H1 (cell line): ENCODE data around the gene MAP4K4. TPM values are rescaled to one million over a fixed set of nuclear protein-coding genes. Genes with fewer than 3 reads are reported as not detected.

Source experiments
- CTCF ChIA-PET: fragments of 300-600 bp; sonication (Branson Sonifier 250); formaldehyde crosslinking; loops from one replicate; lab custom pipeline; 2021; ENCODE audit not compliant: partially characterized antibody; lab: Charles Lee
- POLR2A ChIA-PET: fragments of 300-600 bp; sonication (Branson Sonifier 250); formaldehyde crosslinking; loops from one replicate; lab custom pipeline; 2021; ENCODE audit warnings: inconsistent platforms; ENCODE audit not compliant: partially characterized antibody; lab: Charles Lee
- DNase-seq, 2 experiments: peaks; one replicate each; pipeline versions ENCODE4 v3.0.0 to v3.0.0-alpha.2; 2010 to 2022; ENCODE audit warnings: low spot score in 2 of 2, low read depth in 1 of 2, mixed read lengths in 1 of 2
- FAIRE-seq: peaks from 2 replicates; lab custom pipeline; 2011; peaks lifted over from hg19 to GRCh38; lab: Jason Lieb, UNC
- H2AFZ ChIP-seq: 2 replicates; pipeline ENCODE4 v1.8.1; 2012; ENCODE audit warnings: low read length, inconsistent platforms
- H2AK5ac ChIP-seq: 2 replicates; pipeline ENCODE4 v1.6.1; 2013; ENCODE audit warnings: low read depth, low read length
- H2BK120ac ChIP-seq: replicated peaks from 2 replicates; pipeline ENCODE3; 2013; ENCODE audit warnings: low read depth, low read length, inconsistent platforms
- H2BK12ac ChIP-seq: 2 replicates; pipeline ENCODE4 v1.6.1; 2013; ENCODE audit warnings: low read depth, low read length
- H2BK15ac ChIP-seq: 2 replicates; pipeline ENCODE4 v1.6.1; 2013; ENCODE audit warnings: low read length
- H2BK20ac ChIP-seq: 2 replicates; pipeline ENCODE4 v1.6.1; 2013; ENCODE audit warnings: low read length
- H2BK5ac ChIP-seq: 2 replicates; pipeline ENCODE4 v1.6.1; 2013; ENCODE audit warnings: low read depth, low read length
- H3K14ac ChIP-seq: 2 replicates; pipeline ENCODE4 v1.6.1; 2013; ENCODE audit warnings: inconsistent platforms; ENCODE audit not compliant: insufficient read length
- H3K18ac ChIP-seq: 2 replicates; pipeline ENCODE4 v1.6.1; 2013; ENCODE audit warnings: low read length; ENCODE audit errors: extremely low read depth
- H3K23ac ChIP-seq: 2 replicates; pipeline ENCODE4 v1.6.1; 2013; ENCODE audit warnings: inconsistent platforms; ENCODE audit not compliant: insufficient read length
- H3K23me2 ChIP-seq: 2 replicates; pipeline ENCODE4 v1.6.1; 2013; ENCODE audit warnings: low read depth, low read length
- H3K27ac ChIP-seq: 2 replicates; pipeline ENCODE4 v1.6.1; 2011; ENCODE audit warnings: low read depth, low read length, inconsistent platforms
- H3K27me3 ChIP-seq, 4 experiments: replicated peaks in 1 of 4; 1 replicate in 1 of 4; 2 replicates in 3 of 4; pipeline versions ENCODE4 v1.6.1 to v1.8.1; 2011 to 2013; ENCODE audit warnings: low read length in 3 of 4, mild to moderate bottlenecking in 3 of 4, inconsistent platforms in 2 of 4, mixed read lengths in 2 of 4, moderate library complexity in 1 of 4; ENCODE audit not compliant: control insufficient read depth in 3 of 4, insufficient read depth in 3 of 4; ENCODE audit errors: extremely low read depth in 1 of 4
- H3K36me3 ChIP-seq, 4 experiments: 2 replicates each; pipeline versions ENCODE4 v1.6.1 to v1.8.1; 2011 to 2013; ENCODE audit warnings: mild to moderate bottlenecking in 4 of 4, low read length in 3 of 4, moderate library complexity in 2 of 4, control low read depth in 1 of 4, inconsistent platforms in 1 of 4; ENCODE audit not compliant: insufficient read depth in 4 of 4, control insufficient read depth in 2 of 4
- H3K4ac ChIP-seq: replicated peaks from 2 replicates; pipeline ENCODE3; 2013; ENCODE audit warnings: low read length, low read depth, mixed read lengths, inconsistent platforms; ENCODE audit not compliant: insufficient read length
- H3K4me1 ChIP-seq, 4 experiments: replicated peaks in 1 of 4; 1 replicate in 1 of 4; 2 replicates in 3 of 4; pipeline versions ENCODE4 v1.6.1 to v1.8.1; 2011 to 2013; ENCODE audit warnings: low read length in 3 of 4, inconsistent platforms in 2 of 4, mixed read lengths in 1 of 4; ENCODE audit not compliant: insufficient read depth in 4 of 4, control insufficient read depth in 3 of 4
- H3K4me2 ChIP-seq, 2 experiments: 2 replicates each; pipeline versions ENCODE4 v1.6.1 to v1.8.1; 2011 to 2013; ENCODE audit warnings: low read depth in 2 of 2, low read length in 2 of 2, control low read depth in 1 of 2, inconsistent platforms in 1 of 2, mild to moderate bottlenecking in 1 of 2; ENCODE audit not compliant: insufficient read depth in 1 of 2
- H3K4me3 ChIP-seq, 4 experiments: fragments of 200-600, 300-600 bp in 1 of 4; sonication (generic), shearing (Covaris generic), sonication (Bioruptor Twin) in 1 of 4; 2 replicates each; pipeline versions ENCODE4 v1.5.1 to v1.8.1; 2011 to 2016; ENCODE audit warnings: low read length in 4 of 4, low read depth in 3 of 4, control low read depth in 2 of 4, inconsistent platforms in 2 of 4, mild to moderate bottlenecking in 2 of 4, mixed read lengths in 1 of 4, moderate library complexity in 1 of 4; ENCODE audit not compliant: insufficient read depth in 2 of 4; ENCODE audit errors: extremely low read depth in 1 of 4
- H3K56ac ChIP-seq: replicated peaks from 2 replicates; pipeline ENCODE3; 2013; ENCODE audit warnings: low read depth, mild to moderate bottlenecking, mixed read lengths, low read length, inconsistent platforms; ENCODE audit not compliant: insufficient read length
- H3K79me1 ChIP-seq: 2 replicates; pipeline ENCODE4 v1.6.1; 2013; ENCODE audit warnings: low read depth, low read length, control low read depth
- H3K79me2 ChIP-seq, 2 experiments: 2 replicates each; pipeline versions ENCODE4 v1.6.1 to v1.8.1; 2012 to 2013; ENCODE audit warnings: low read length in 2 of 2, mild to moderate bottlenecking in 2 of 2, inconsistent platforms in 1 of 2; ENCODE audit not compliant: insufficient read depth in 2 of 2, control insufficient read depth in 1 of 2
- H3K9ac ChIP-seq, 4 experiments: replicated peaks in 1 of 4; 1 replicate in 1 of 4; 2 replicates in 3 of 4; pipeline versions ENCODE4 v1.6.1 to v1.8.1; 2011 to 2013; ENCODE audit warnings: low read depth in 3 of 4, low read length in 3 of 4, control low read depth in 2 of 4, mild to moderate bottlenecking in 2 of 4, moderate library complexity in 2 of 4, inconsistent platforms in 1 of 4; ENCODE audit errors: extremely low read depth in 1 of 4
- H3K9me3 ChIP-seq, 2 experiments: 2 replicates each; pipeline versions ENCODE4 v1.6.1 to v1.8.1; 2012 to 2013; ENCODE audit warnings: mild to moderate bottlenecking in 2 of 2, moderate library complexity in 2 of 2, control low read depth in 1 of 2, inconsistent platforms in 1 of 2, low read depth in 1 of 2, low read length in 1 of 2, mixed read lengths in 1 of 2; ENCODE audit not compliant: insufficient read depth in 2 of 2
- H4K20me1 ChIP-seq, 2 experiments: replicated peaks in 1 of 2; 2 replicates each; pipeline versions ENCODE3 to v1.8.1; 2011 to 2013; ENCODE audit warnings: inconsistent platforms in 2 of 2, low read length in 2 of 2, mild to moderate bottlenecking in 1 of 2; ENCODE audit not compliant: insufficient read depth in 2 of 2, control insufficient read depth in 1 of 2
- H4K5ac ChIP-seq: 2 replicates; pipeline ENCODE4 v1.6.1; 2013; ENCODE audit warnings: low read length, low read depth, mixed read lengths, inconsistent platforms; ENCODE audit not compliant: insufficient read length
- H4K8ac ChIP-seq: 2 replicates; pipeline ENCODE4 v1.8.0; 2013; ENCODE audit warnings: mild to moderate bottlenecking, moderate library complexity, low read length, inconsistent platforms; ENCODE audit not compliant: insufficient read depth; ENCODE audit errors: extremely low read depth
- H4K91ac ChIP-seq: replicated peaks from 2 replicates; pipeline ENCODE3; 2013; ENCODE audit warnings: low read length, mixed read lengths, inconsistent platforms; ENCODE audit not compliant: insufficient read length
- BCL11A ChIP-seq, 2 experiments: IDR thresholded peaks; one replicate each; pipeline ENCODE4 v1.6.1; 2011; ENCODE audit warnings: low read depth in 2 of 2, low read length in 2 of 2, mild to moderate bottlenecking in 2 of 2
- CBX5 ChIP-seq: fragments of 300-800, 300-1000 bp; sonication (generic); IDR thresholded peaks from 2 replicates; pipeline ENCODE4 v1.7.1; 2016; ENCODE audit warnings: antibody characterized with exemption, low read length, low read depth
- CEBPB ChIP-seq: IDR thresholded peaks from 2 replicates; pipeline ENCODE4 v1.6.1; 2012; ENCODE audit warnings: low read depth, low read length
- EP300 ChIP-seq, 2 experiments: IDR thresholded peaks; 1 replicate in 1 of 2; 2 replicates in 1 of 2; pipeline ENCODE4 v1.6.1; 2011 to 2012; ENCODE audit warnings: low read depth in 2 of 2, low read length in 2 of 2, mild to moderate bottlenecking in 2 of 2, borderline replicate concordance in 1 of 2, inconsistent platforms in 1 of 2, moderate library complexity in 1 of 2
- GABPA ChIP-seq: IDR thresholded peaks from 2 replicates; pipeline ENCODE4 v1.6.1; 2011; ENCODE audit warnings: mild to moderate bottlenecking, low read length, moderate library complexity, borderline replicate concordance; ENCODE audit not compliant: insufficient read depth
- JUN ChIP-seq: IDR thresholded peaks from 2 replicates; pipeline ENCODE4 v1.6.1; 2011; ENCODE audit warnings: low read depth, mild to moderate bottlenecking, improper control_type of control experiment, low read length
- KDM5A ChIP-seq: fragments of 200-600 bp; IDR thresholded peaks from 2 replicates; pipeline ENCODE4 v1.7.1; 2012; ENCODE audit warnings: mild to moderate bottlenecking, low read length, inconsistent platforms, mixed read lengths
- POLR2AphosphoS5 ChIP-seq: IDR thresholded peaks from 2 replicates; pipeline ENCODE4 v1.6.1; 2011; ENCODE audit warnings: low read depth, low read length
- RNF2 ChIP-seq: fragments of 200-900, 300-1000 bp; sonication (generic); IDR thresholded peaks from 2 replicates; pipeline ENCODE4 v1.7.1; 2016; ENCODE audit warnings: borderline replicate concordance, low read depth, mild to moderate bottlenecking, antibody characterized with exemption, low read length; ENCODE audit not compliant: poor library complexity, severe bottlenecking; ENCODE audit errors: missing control alignments
- SAP30 ChIP-seq: fragments of 300-600 bp; sonication (generic); IDR thresholded peaks from 2 replicates; pipeline ENCODE4 v1.7.1; 2012; ENCODE audit warnings: low read length, moderate library complexity, mild to moderate bottlenecking, inconsistent platforms; ENCODE audit not compliant: insufficient read depth, insufficient replicate concordance
- TAF7 ChIP-seq: optimal IDR thresholded peaks from 2 replicates; pipeline ENCODE3; 2011; ENCODE audit warnings: low read depth, mild to moderate bottlenecking, inconsistent platforms, low read length, moderate library complexity, borderline replicate concordance
- TCF12 ChIP-seq: IDR thresholded peaks from 2 replicates; pipeline ENCODE4 v1.6.1; 2011; ENCODE audit warnings: low read depth, mild to moderate bottlenecking, low read length
- ZNF274 ChIP-seq: IDR thresholded peaks from 2 replicates; pipeline ENCODE4 v1.7.0; 2012; ENCODE audit warnings: low read length, borderline replicate concordance; ENCODE audit errors: extremely low read depth
- WGBS, 2 experiments: shearing (Covaris generic) in 1 of 2; methylation state at CpG; one replicate each; pipeline versions ENCODE4 v1.1.6 to v1.1.7; 2013 to 2015; ENCODE audit warnings: low lambda C conversion rate in 2 of 2, mixed read lengths in 2 of 2, inconsistent platforms in 1 of 2, low coverage in 1 of 2, missing lambda C conversion rate in 1 of 2; ENCODE audit not compliant: insufficient replicate concordance in 2 of 2, insufficient coverage in 1 of 2, insufficient read length in 1 of 2; ENCODE audit errors: extremely low coverage in 1 of 2, missing lambda C conversion rate in 1 of 2; 5-methylcytosine and 5-hydroxymethylcytosine counted together
- polyA plus RNA-seq, 7 experiments: library from polyadenylated mRNA; depleted of rRNA in 3 of 7; stranded (reverse) in 5 of 7; unstranded in 2 of 7; fragments of >200 nt in 5 of 7; fragments of 200-250 nt in 2 of 7; gene quantifications; 1 replicate in 5 of 7; 2 replicates in 1 of 7; 4 replicates in 1 of 7; pipeline versions ENCODE4 v1.2.1 to v1.2.3, GENCODE V29; 2011 to 2013; ENCODE audit warnings: missing spikeins in 2 of 7, mixed read lengths in 2 of 7
- total RNA-seq: library from RNA; stranded (reverse); fragmentation: NEBNext Ultra II Directional; extraction: Animal tissue kit (Norgen Biotek cat#: 25700); gene quantifications from 2 replicates; pipeline ENCODE4 v1.2.1, GENCODE V29; 2021

MAP4K4 gene
- total and polyA plus RNA-seq, 2 of the 8 experiments (the other 6 are each of a cell fraction or from before 2014, with no cell fraction given), result 53.2 to 138 TPM

DNA sequence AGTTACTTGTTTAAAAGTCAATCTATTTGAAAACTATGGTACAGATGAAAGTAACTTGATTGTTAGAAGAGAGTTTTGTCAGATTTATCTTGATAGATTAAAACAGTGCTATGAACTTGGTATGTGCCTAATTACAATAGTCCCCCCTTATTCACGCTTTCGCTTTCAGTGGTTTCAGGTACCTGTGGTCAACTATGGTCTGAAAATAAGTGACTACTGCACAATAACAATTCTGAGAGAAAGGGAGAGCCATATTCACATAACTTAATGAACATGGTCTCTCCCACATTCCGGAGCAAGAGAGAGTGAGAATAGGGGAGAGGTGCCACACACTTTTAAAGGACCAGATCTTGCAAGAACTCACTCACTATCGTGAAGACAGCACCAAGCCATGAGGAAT lies 13.2 kb upstream of the MAP4K4 start:
- H2BK20ac ChIP-seq, result no peak overlapping the region
- FAIRE-seq (no peak), DNase-seq (no peak)
- H4K8ac ChIP-seq, result no peak overlapping the region
- no peak overlapping the region for H4K91ac ChIP-seq
- no peaks in the 10 kb centered on the region for H3K9me3 ChIP-seq
- H3K36me3 ChIP-seq, result no peaks in the 10 kb centered on the region
- H2BK15ac ChIP-seq, result no peak overlapping the region
- CTCF ChIA-PET, result no interaction called here
- H3K23ac ChIP-seq, result no peak overlapping the region
- no peak overlapping the region for H3K14ac ChIP-seq
- H4K20me1 ChIP-seq, result no peaks in the 10 kb centered on the region
- H3K79me2 ChIP-seq, result no peaks in the 10 kb centered on the region
- no peak overlapping the region for H2AFZ ChIP-seq
- H2AK5ac ChIP-seq, result no peak overlapping the region
- no peak overlapping the region for H3K4me3 ChIP-seq
- H3K23me2 ChIP-seq, result no peaks in the 10 kb centered on the region
- no peak overlapping the region for H4K5ac ChIP-seq
- no peak overlapping the region for H2BK5ac ChIP-seq
- H3K56ac ChIP-seq, result no peak overlapping the region
- H3K4ac ChIP-seq, result no peak overlapping the region
- no peaks in the 10 kb centered on the region for H3K79me1 ChIP-seq
- 78% methylated on average over 4 of the region's 4 CpGs; no CpG with 5 or more reads in 1 of the 2 experiments for WGBS, 2 experiments
- no peak overlapping the region for H3K4me2 ChIP-seq
- no peaks in the 10 kb centered on the region for H3K4me1 ChIP-seq
- POLR2A ChIA-PET, result no interaction called here
- no peak overlapping the region for H3K9ac ChIP-seq
- no peak overlapping the region for H2BK120ac ChIP-seq
- no peak overlapping the region for H2BK12ac ChIP-seq
- no peak overlapping the region for H3K27ac ChIP-seq
- no peaks in the 10 kb centered on the region for H3K27me3 ChIP-seq
- no peak overlapping the region for H3K18ac ChIP-seq
- TF ChIP-seq TCF12 (no peak), KDM5A (no peak), RNF2 (no peak), ZNF274 (no peak), EP300 (IDR thresholded peaks at IDR 0.05; ENCODE audit: borderline replicate concordance in 1 of 2, low read depth in 2 of 2, low read length in 2 of 2) (no peak), BCL11A (IDR thresholded peaks at IDR 0.05; ENCODE audit: low read depth in 2 of 2, low read length in 2 of 2) (no peak), TAF7 (no peak), GABPA (no peak), POLR2AphosphoS5 (no peak), SAP30 (no peak), CEBPB (no peak), CBX5 (no peak), JUN (no peak)
